GM23338 (cell line): ENCODE data around the gene CANX. TPM values are rescaled to one million over a fixed set of nuclear protein-coding genes. Genes with fewer than 3 reads are reported as not detected.

Source experiments
- ATAC-seq: fragments of 200-7000 bp; cut with Tn5 transposase; 3 replicates; pipeline ENCODE4 v1.9.1; 2020
- DNase-seq: peaks from one replicate; pipeline ENCODE4 v3.0.0-alpha.2; 2015; ENCODE audit warnings: low spot score
- H2AFZ ChIP-seq: fragments of 200-600 bp; sonication (generic); 2 replicates; pipeline ENCODE4 v1.8.0; 2016; ENCODE audit warnings: antibody characterized with exemption, mild to moderate bottlenecking, moderate library complexity
- H3F3A ChIP-seq: fragments of 200-600 bp; sonication (generic); replicated peaks from 2 replicates; pipeline ENCODE4 v1.8.0; 2017; ENCODE audit warnings: antibody characterized with exemption, mixed run types, low read depth
- H3K27ac ChIP-seq: fragments of 200-600 bp; sonication (generic); 2 replicates; pipeline ENCODE4 v1.6.1; 2016; ENCODE audit warnings: low read depth
- H3K27me3 ChIP-seq: fragments of 200-600 bp; sonication (generic); 2 replicates; pipeline ENCODE4 v1.8.0; 2016; ENCODE audit warnings: mild to moderate bottlenecking, mixed run types, moderate library complexity; ENCODE audit not compliant: insufficient read depth
- H3K36me3 ChIP-seq: fragments of 200-600 bp; sonication (generic); 2 replicates; pipeline ENCODE4 v1.8.0; 2016; ENCODE audit warnings: mild to moderate bottlenecking; ENCODE audit not compliant: insufficient read depth
- H3K4me1 ChIP-seq: fragments of 200-600 bp; sonication (generic); 2 replicates; pipeline ENCODE4 v1.8.0; 2016; ENCODE audit warnings: mild to moderate bottlenecking, moderate library complexity; ENCODE audit not compliant: insufficient read depth
- H3K4me2 ChIP-seq: fragments of 200-600 bp; sonication (generic); 2 replicates; pipeline ENCODE4 v1.7.1; 2017; ENCODE audit warnings: mixed run types
- H3K4me3 ChIP-seq: fragments of 200-600 bp; sonication (generic); 2 replicates; pipeline ENCODE4 v1.6.1; 2016; ENCODE audit warnings: mixed run types
- H3K79me2 ChIP-seq: fragments of 200-600 bp; sonication (generic); replicated peaks from 2 replicates; pipeline ENCODE4 v1.8.0; 2017; ENCODE audit warnings: mild to moderate bottlenecking; ENCODE audit not compliant: insufficient read depth
- H3K9me2 ChIP-seq: fragments of 200-600 bp; sonication (generic); 2 replicates; pipeline ENCODE4 v1.8.0; 2017; ENCODE audit not compliant: insufficient read depth
- H4K20me1 ChIP-seq: fragments of 200-600 bp; sonication (generic); replicated peaks from 2 replicates; pipeline ENCODE4 v1.8.0; 2017; ENCODE audit warnings: mild to moderate bottlenecking; ENCODE audit not compliant: insufficient read depth
- H3K27ac Mint-ChIP-seq: 2 replicates; pipeline ENCODE4 v1.8.0; 2020; ENCODE audit warnings: inconsistent platforms, mild to moderate bottlenecking, moderate library complexity, mixed read lengths
- H3K27me3 Mint-ChIP-seq: 3 replicates; pipeline ENCODE4 v1.8.0; 2022; ENCODE audit warnings: low read depth, mild to moderate bottlenecking, moderate library complexity, mixed read lengths, inconsistent platforms; ENCODE audit not compliant: insufficient read depth, poor library complexity
- H3K36me3 Mint-ChIP-seq: 3 replicates; pipeline ENCODE4 v1.8.0; 2021; ENCODE audit warnings: low read depth, mild to moderate bottlenecking, inconsistent platforms, moderate library complexity, mixed read lengths
- H3K4me1 Mint-ChIP-seq: 3 replicates; pipeline ENCODE4 v1.8.0; 2020; ENCODE audit warnings: mild to moderate bottlenecking, inconsistent platforms, mixed read lengths
- H3K4me3 Mint-ChIP-seq: 3 replicates; pipeline ENCODE4 v1.8.0; 2021; ENCODE audit warnings: moderate library complexity, mild to moderate bottlenecking, inconsistent platforms, mixed read lengths
- H3K9me3 Mint-ChIP-seq: 3 replicates; pipeline ENCODE4 v1.8.0; 2020; ENCODE audit warnings: moderate library complexity, mild to moderate bottlenecking, inconsistent platforms, mixed read lengths
- CREB1 ChIP-seq: fragments of 250-450 bp; sonication (Bioruptor Pico); IDR thresholded peaks from 2 replicates; pipeline ENCODE4 v1.5.0; 2020; ENCODE audit warnings: low read depth, mild to moderate bottlenecking, moderate library complexity
- EZH2 ChIP-seq: fragments of 200-600 bp; sonication (generic); IDR thresholded peaks from one replicate; pipeline ENCODE4 v1.8.0; 2017; ENCODE audit warnings: antibody characterized with exemption, mild to moderate bottlenecking, low read depth; ENCODE audit not compliant: unreplicated experiment
- EZH2phosphoT487 ChIP-seq: fragments of 200-600 bp; sonication (generic); IDR thresholded peaks from one replicate; pipeline ENCODE4 v1.8.1; 2018; ENCODE audit warnings: antibody characterized with exemption; ENCODE audit not compliant: unreplicated experiment
- JUNB ChIP-seq: IDR thresholded peaks from one replicate; pipeline ENCODE4 v1.6.1; 2016; ENCODE audit warnings: antibody characterized with exemption; ENCODE audit not compliant: unreplicated experiment
- NANOG ChIP-seq: IDR thresholded peaks from 2 replicates; pipeline ENCODE4 v1.6.1; 2016; ENCODE audit warnings: antibody characterized with exemption, borderline replicate concordance
- POLR2AphosphoS5 ChIP-seq: IDR thresholded peaks from 2 replicates; pipeline ENCODE4 v1.6.1; 2016; ENCODE audit warnings: antibody characterized with exemption, low read depth
- ZNF114 ChIP-seq: fragments of 250-450 bp; sonication (Bioruptor Pico); IDR thresholded peaks from 2 replicates; pipeline ENCODE4 v1.5.0; 2020; ENCODE audit warnings: mild to moderate bottlenecking, moderate library complexity
- ZNF331 ChIP-seq: fragments of 250-450 bp; sonication (Bioruptor Pico); IDR thresholded peaks from 2 replicates; pipeline ENCODE4 v1.5.0; 2020; ENCODE audit warnings: low read depth, mild to moderate bottlenecking, moderate library complexity
- polyA plus RNA-seq: library from polyadenylated mRNA; unstranded; fragments of >200 nt; fragmentation: Nextera tagmentation; extraction: Ambion mirVana; gene quantifications from 2 replicates; pipeline ENCODE4 v1.2.1, GENCODE V29; 2016
- total RNA-seq: library from RNA; depleted of rRNA; stranded (reverse); fragments of >200 nt; shearing (Covaris generic); gene quantifications from 2 replicates; pipeline ENCODE4 v1.2.3, GENCODE V29; 2014
- TF ChIP-seq, protein P1 (sequence below), 2 experiments: fragments of 200-600 bp in 1 of 2; sonication (generic) in 1 of 2; conservative IDR thresholded peaks; 2 replicates each; pipeline versions ENCODE4 v1.5.1 to v1.6.1; 2016 to 2017; ENCODE audit warnings: antibody characterized with exemption in 2 of 2, low read depth in 2 of 2, mild to moderate bottlenecking in 2 of 2, moderate library complexity in 1 of 2
- TF ChIP-seq, protein P2 (sequence below): IDR thresholded peaks from one replicate; pipeline ENCODE4 v1.6.1; 2018; ENCODE audit warnings: antibody characterized with exemption; ENCODE audit not compliant: unreplicated experiment
- TF ChIP-seq, protein P3 (sequence below): IDR thresholded peaks from 2 replicates; pipeline ENCODE4 v1.6.1; 2016; ENCODE audit warnings: antibody characterized with exemption

CANX gene
- total and polyA plus RNA-seq, 2 experiments from 2014 or later, result 177 to 530 TPM

DNA sequence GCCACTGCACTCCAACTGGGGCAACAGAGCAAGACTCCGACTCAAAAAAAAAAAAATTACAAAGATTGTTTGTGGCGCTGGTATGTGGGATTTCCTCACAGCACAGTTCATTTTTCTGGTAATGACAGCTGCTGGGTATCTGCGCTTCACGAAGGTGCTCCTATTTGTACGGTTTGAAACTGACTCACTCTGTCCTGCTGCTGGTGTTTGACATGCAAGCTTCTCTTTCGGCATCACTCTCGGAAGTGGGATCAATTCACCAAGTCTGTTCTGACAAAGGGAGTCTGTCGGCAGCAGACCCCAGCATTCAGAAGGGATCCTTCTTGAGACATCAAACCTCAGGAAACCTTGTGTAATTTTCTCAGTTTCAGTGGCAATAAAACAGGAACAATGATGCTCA lies 60.2 kb downstream of the CANX start:
- peaks cover 57% of the 10 kb centered on the region for H3K4me1 Mint-ChIP-seq
- no peak overlapping the region for H3K27ac ChIP-seq
- H4K20me1 ChIP-seq, result peaks cover 54% of the 10 kb centered on the region
- no peaks in the 10 kb centered on the region for H3K9me2 ChIP-seq
- H3K27me3 ChIP-seq, result no peaks in the 10 kb centered on the region
- peaks cover 27% of the 10 kb centered on the region for H3K4me1 ChIP-seq
- no peak overlapping the region for H2AFZ ChIP-seq
- no peak overlapping the region for H3K4me2 ChIP-seq
- H3F3A ChIP-seq, result peaks cover 19% of the 10 kb centered on the region; the same call in 1 of the 2 replicates
- H3K36me3 ChIP-seq, result no peaks in the 10 kb centered on the region
- no peaks in the 10 kb centered on the region; the same call in 2 of the 3 replicates for H3K9me3 Mint-ChIP-seq
- no peak overlapping the region for H3K4me3 Mint-ChIP-seq
- no peak for DNase-seq
- H3K36me3 Mint-ChIP-seq, result no peaks in the 10 kb centered on the region
- no peak for ATAC-seq
- H3K27ac Mint-ChIP-seq, result no peak overlapping the region
- peaks cover 3% of the 10 kb centered on the region for H3K27me3 Mint-ChIP-seq
- no peak overlapping the region for H3K4me3 ChIP-seq
- H3K79me2 ChIP-seq, result peaks cover 90% of the 10 kb centered on the region
- TF ChIP-seq ZNF114 (no peak), EZH2phosphoT487 (no peak), JUNB (no peak), EZH2 (no peak)
- TF ChIP-seq, protein P1, sequence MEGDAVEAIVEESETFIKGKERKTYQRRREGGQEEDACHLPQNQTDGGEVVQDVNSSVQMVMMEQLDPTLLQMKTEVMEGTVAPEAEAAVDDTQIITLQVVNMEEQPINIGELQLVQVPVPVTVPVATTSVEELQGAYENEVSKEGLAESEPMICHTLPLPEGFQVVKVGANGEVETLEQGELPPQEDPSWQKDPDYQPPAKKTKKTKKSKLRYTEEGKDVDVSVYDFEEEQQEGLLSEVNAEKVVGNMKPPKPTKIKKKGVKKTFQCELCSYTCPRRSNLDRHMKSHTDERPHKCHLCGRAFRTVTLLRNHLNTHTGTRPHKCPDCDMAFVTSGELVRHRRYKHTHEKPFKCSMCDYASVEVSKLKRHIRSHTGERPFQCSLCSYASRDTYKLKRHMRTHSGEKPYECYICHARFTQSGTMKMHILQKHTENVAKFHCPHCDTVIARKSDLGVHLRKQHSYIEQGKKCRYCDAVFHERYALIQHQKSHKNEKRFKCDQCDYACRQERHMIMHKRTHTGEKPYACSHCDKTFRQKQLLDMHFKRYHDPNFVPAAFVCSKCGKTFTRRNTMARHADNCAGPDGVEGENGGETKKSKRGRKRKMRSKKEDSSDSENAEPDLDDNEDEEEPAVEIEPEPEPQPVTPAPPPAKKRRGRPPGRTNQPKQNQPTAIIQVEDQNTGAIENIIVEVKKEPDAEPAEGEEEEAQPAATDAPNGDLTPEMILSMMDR (conservative IDR thresholded peaks at IDR 0.05; ENCODE audit: low read depth in 2 of 2), result no peak
- TF ChIP-seq, protein P2, sequence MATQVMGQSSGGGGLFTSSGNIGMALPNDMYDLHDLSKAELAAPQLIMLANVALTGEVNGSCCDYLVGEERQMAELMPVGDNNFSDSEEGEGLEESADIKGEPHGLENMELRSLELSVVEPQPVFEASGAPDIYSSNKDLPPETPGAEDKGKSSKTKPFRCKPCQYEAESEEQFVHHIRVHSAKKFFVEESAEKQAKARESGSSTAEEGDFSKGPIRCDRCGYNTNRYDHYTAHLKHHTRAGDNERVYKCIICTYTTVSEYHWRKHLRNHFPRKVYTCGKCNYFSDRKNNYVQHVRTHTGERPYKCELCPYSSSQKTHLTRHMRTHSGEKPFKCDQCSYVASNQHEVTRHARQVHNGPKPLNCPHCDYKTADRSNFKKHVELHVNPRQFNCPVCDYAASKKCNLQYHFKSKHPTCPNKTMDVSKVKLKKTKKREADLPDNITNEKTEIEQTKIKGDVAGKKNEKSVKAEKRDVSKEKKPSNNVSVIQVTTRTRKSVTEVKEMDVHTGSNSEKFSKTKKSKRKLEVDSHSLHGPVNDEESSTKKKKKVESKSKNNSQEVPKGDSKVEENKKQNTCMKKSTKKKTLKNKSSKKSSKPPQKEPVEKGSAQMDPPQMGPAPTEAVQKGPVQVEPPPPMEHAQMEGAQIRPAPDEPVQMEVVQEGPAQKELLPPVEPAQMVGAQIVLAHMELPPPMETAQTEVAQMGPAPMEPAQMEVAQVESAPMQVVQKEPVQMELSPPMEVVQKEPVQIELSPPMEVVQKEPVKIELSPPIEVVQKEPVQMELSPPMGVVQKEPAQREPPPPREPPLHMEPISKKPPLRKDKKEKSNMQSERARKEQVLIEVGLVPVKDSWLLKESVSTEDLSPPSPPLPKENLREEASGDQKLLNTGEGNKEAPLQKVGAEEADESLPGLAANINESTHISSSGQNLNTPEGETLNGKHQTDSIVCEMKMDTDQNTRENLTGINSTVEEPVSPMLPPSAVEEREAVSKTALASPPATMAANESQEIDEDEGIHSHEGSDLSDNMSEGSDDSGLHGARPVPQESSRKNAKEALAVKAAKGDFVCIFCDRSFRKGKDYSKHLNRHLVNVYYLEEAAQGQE, result no peak

DNA sequence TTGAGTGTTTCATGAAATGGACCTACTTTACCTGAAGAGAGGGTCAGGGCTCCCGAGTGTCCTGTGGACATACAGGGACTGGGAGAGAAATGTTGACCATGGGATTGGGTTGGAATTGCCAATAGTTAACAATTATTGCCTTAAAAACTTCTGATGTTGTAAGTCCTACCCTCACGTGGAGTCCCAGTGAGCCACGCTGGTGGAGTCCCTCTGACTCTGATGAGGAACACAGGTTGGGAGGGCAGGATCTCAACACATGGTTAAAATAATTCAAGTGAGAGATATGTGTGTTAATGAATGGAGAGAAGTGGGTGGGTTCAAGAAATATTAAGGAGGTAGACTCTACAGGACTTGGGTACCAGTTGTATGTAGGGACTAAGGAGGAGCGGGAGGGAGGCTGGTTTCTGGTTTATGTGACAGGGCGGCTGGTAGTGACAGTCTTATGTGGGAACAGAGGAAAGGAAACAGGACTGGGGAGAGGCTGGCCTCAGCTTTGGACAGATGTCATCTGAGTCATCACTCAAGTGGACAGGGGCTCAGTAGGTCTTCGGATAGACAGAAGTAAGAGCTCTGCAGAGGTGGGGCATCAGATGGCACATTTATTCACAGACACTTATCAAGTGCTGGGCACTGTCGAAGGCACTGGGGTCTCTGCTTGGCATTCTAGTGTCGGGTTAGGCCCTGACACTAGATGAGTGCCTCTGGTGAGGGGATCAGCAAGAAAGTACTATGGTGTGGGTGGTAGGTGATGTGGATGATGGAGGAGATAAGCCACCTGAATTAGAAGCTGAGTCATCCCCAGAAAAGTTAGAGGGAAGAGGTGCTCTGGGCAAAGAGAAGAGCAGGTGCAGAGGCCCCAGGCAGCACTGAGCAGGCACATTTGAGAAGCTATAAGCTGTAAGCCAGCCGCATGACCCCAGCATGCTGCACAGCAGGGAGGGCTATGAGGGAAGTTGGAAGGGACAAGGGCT lies 61.1 kb downstream of the CANX start:
- peak; percentile 15; the same call in 2 of the 3 replicates for ATAC-seq
- no peak for TF ChIP-seq JUNB
- TF ChIP-seq EZH2phosphoT487, result no peak
- TF ChIP-seq, protein P1 (conservative IDR thresholded peaks at IDR 0.05; ENCODE audit: low read depth in 2 of 2), result no peak
- TF ChIP-seq, protein P3, sequence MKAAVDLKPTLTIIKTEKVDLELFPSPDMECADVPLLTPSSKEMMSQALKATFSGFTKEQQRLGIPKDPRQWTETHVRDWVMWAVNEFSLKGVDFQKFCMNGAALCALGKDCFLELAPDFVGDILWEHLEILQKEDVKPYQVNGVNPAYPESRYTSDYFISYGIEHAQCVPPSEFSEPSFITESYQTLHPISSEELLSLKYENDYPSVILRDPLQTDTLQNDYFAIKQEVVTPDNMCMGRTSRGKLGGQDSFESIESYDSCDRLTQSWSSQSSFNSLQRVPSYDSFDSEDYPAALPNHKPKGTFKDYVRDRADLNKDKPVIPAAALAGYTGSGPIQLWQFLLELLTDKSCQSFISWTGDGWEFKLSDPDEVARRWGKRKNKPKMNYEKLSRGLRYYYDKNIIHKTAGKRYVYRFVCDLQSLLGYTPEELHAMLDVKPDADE, result no peak
- TF ChIP-seq NANOG, result no peak
- TF ChIP-seq ZNF114, result no peak
- TF ChIP-seq ZNF331, result no peak
- TF ChIP-seq POLR2AphosphoS5, result no peak
- no peak for TF ChIP-seq CREB1 (CRISPR knock-in tag)
- TF ChIP-seq EZH2, result no peak

More for the DNA sequence above, 61.1 kb downstream of the CANX start:
- no peaks in the 10 kb centered on the region for H3K27me3 ChIP-seq
- H3K79me2 ChIP-seq, result peaks cover 90% of the 10 kb centered on the region
- H3K27me3 Mint-ChIP-seq, result peaks cover 2% of the 10 kb centered on the region
- no peaks in the 10 kb centered on the region for H3K36me3 Mint-ChIP-seq
- H4K20me1 ChIP-seq, result peaks cover 55% of the 10 kb centered on the region
- no peak for DNase-seq
- peaks cover 18% of the 10 kb centered on the region for H3K4me1 ChIP-seq
- no peaks in the 10 kb centered on the region for H3K36me3 ChIP-seq
- no peak overlapping the region for H3K4me2 ChIP-seq
- H3K4me3 Mint-ChIP-seq, result no peak overlapping the region; the same call in 2 of the 3 replicates
- H3K4me3 ChIP-seq, result no peak overlapping the region
- peak overlapping the region; percentile 69; the same call in 1 of the 2 replicates for H3K27ac ChIP-seq
- H3K9me2 ChIP-seq, result no peaks in the 10 kb centered on the region
- H3K27ac Mint-ChIP-seq, result peak overlapping the region; percentile 65
- H3K4me1 Mint-ChIP-seq, result peaks cover 50% of the 10 kb centered on the region
- peaks cover 15% of the 10 kb centered on the region; the same call in 1 of the 2 replicates for H3F3A ChIP-seq
- H2AFZ ChIP-seq, result no peak overlapping the region
- no peaks in the 10 kb centered on the region; the same call in 2 of the 3 replicates for H3K9me3 Mint-ChIP-seq
